Spleen (tissue), 7 donors: Measurements from ENCODE around the gene MPHOSPH6.

Experiments used
- POLR2A ChIP-seq, 3 donors: fragments of 450-650 bp; IDR thresholded peaks; one replicate each; pipeline ENCODE4 v1.5.1; 2017; ENCODE audit warnings: antibody characterized with exemption in 3 of 3, mild to moderate bottlenecking in 1 of 3
- POLR2AphosphoS5 ChIP-seq, 3 donors: sonication (generic); formaldehyde crosslinking; IDR thresholded peaks; one replicate each; pipeline ENCODE4 v1.5.1; 2017; ENCODE audit warnings: antibody characterized with exemption in 3 of 3
- TF ChIP-seq, protein P1 (sequence below), 11 experiments: fragments of 200-600 bp in 7 of 11; fragments of 450-650 bp in 4 of 11; sonication (generic) in 4 of 11; IDR thresholded peaks in 8 of 11; conservative IDR thresholded peaks in 3 of 11; 1 replicate in 7 of 11; 2 replicates in 4 of 11; pipeline versions ENCODE4 v1.4.0 to v1.8.0; 2016 to 2021; ENCODE audit warnings: antibody characterized with exemption in 11 of 11, inconsistent platforms in 4 of 11, mild to moderate bottlenecking in 1 of 11
- donor health status: DM: no; HTN: no; CAD: no; lungs with moderate emphysema.
- donor health status: DM: no; HTN: no; CAD: no.
- donor health status: DM: no; HTN: no; CAD: no.

DNA sequence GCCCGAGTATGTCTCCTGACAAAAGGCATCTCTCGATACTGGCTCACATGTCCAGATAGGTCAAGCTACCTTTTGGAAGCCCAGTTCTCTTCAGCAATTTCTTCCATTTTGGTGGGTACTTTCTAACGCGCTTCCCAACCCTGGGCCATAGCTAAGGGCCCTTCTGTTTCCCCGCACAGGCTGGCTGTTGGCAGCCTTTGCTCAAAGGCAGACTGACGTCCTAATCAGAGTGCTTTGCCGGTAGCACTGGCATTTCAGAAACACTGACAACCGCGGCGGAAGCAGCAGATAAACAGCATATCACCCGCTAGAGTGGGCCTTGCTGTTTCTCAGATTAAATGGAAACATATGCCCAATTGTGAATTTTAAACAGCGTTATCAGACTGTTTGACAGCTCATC lies 49.3 kb upstream of the MPHOSPH6 start:
- TF ChIP-seq, protein P1, sequence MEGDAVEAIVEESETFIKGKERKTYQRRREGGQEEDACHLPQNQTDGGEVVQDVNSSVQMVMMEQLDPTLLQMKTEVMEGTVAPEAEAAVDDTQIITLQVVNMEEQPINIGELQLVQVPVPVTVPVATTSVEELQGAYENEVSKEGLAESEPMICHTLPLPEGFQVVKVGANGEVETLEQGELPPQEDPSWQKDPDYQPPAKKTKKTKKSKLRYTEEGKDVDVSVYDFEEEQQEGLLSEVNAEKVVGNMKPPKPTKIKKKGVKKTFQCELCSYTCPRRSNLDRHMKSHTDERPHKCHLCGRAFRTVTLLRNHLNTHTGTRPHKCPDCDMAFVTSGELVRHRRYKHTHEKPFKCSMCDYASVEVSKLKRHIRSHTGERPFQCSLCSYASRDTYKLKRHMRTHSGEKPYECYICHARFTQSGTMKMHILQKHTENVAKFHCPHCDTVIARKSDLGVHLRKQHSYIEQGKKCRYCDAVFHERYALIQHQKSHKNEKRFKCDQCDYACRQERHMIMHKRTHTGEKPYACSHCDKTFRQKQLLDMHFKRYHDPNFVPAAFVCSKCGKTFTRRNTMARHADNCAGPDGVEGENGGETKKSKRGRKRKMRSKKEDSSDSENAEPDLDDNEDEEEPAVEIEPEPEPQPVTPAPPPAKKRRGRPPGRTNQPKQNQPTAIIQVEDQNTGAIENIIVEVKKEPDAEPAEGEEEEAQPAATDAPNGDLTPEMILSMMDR (IDR thresholded peaks at IDR 0.05 in 8 of 11, conservative IDR thresholded peaks at IDR 0.05 in 3 of 11), result no peak
- TF ChIP-seq POLR2A (IDR thresholded peaks at IDR 0.05), result no peak
- TF ChIP-seq POLR2AphosphoS5 (IDR thresholded peaks at IDR 0.05), result no peak
